Measurements from ENCODE around the gene TBK1. TPM values are rescaled to one million over a fixed set of nuclear protein-coding genes. Genes with fewer than 3 reads are reported as not detected.

The TBK1 gene
- total and polyA plus RNA-seq, 2 of the 13 experiments (the other 11 are each of a cell fraction or from before 2014, with no cell fraction given): 10.3 to 25.2 TPM

GRCh38 chr12:64451687-64452558 lies at the start of gene TBK1 (continued):
- TF ChIP-seq TMF1 (CRISPR knock-in tag; IDR thresholded peaks at IDR 0.05; ENCODE audit: low read depth): peak; percentile 71
- peak; percentile 65 for TF ChIP-seq AGO2 (optimal IDR thresholded peaks at IDR 0.05; ENCODE audit: low read depth, low read length)
- no peak for TF ChIP-seq ZNF296 (CRISPR knock-in tag; conservative IDR thresholded peaks at IDR 0.05)
- peak; percentile 75 for TF ChIP-seq ZBTB34 (CRISPR knock-in tag; IDR thresholded peaks at IDR 0.05)
- no peak for TF ChIP-seq HIC2 (CRISPR knock-in tag; IDR thresholded peaks at IDR 0.05; ENCODE audit: low read depth)
- TF ChIP-seq ZBTB25 (CRISPR knock-in tag; IDR thresholded peaks at IDR 0.05): no peak; the same call in 1 of the 2 replicates
- TF ChIP-seq ZNF292 (CRISPR knock-in tag; IDR thresholded peaks at IDR 0.05; ENCODE audit: borderline replicate concordance, low read depth): no peak
- no peak for TF ChIP-seq ZNF335 (CRISPR knock-in tag; IDR thresholded peaks at IDR 0.05)
- peak; percentile 32; the same call in 1 of the 2 replicates for TF ChIP-seq ZNF350 (CRISPR knock-in tag; IDR thresholded peaks at IDR 0.05; ENCODE audit: borderline replicate concordance, low read depth)
- TF ChIP-seq PAWR (CRISPR knock-in tag; IDR thresholded peaks at IDR 0.05; ENCODE audit: borderline replicate concordance): no peak
- TF ChIP-seq SKIL (CRISPR knock-in tag; IDR thresholded peaks at IDR 0.05; ENCODE audit: borderline replicate concordance): no peak
- TF ChIP-seq TRIM24 (CRISPR knock-in tag; IDR thresholded peaks at IDR 0.05): no peak
- TF ChIP-seq PHF20 (CRISPR knock-in tag; IDR thresholded peaks at IDR 0.05): peak; percentile 82
- TF ChIP-seq ERF (CRISPR knock-in tag; IDR thresholded peaks at IDR 0.05): no peak; the same call in none of the 2 replicates
- 0 out of 2 replicates have a peak, but pooled peaks have one; percentile 77 for TF ChIP-seq SNAPC2 (CRISPR knock-in tag; IDR thresholded peaks at IDR 0.05)
- no peak for TF ChIP-seq ZNF672 (CRISPR knock-in tag; IDR thresholded peaks at IDR 0.05)
- TF ChIP-seq KDM2A (CRISPR knock-in tag; IDR thresholded peaks at IDR 0.05; ENCODE audit: borderline replicate concordance, low read depth): peak; percentile 97
- no peak for TF ChIP-seq ZNF24 (IDR thresholded peaks at IDR 0.05)
- TF ChIP-seq JUN (CRISPR knock-in tag; IDR thresholded peaks at IDR 0.05): no peak
- TF ChIP-seq E2F1 (CRISPR knock-in tag; IDR thresholded peaks at IDR 0.05): peak; percentile 50; the same call in 1 of the 2 replicates
- 0 out of 2 replicates have a peak, but pooled peaks have one; percentile 13 for TF ChIP-seq DR1 (CRISPR knock-in tag; IDR thresholded peaks at IDR 0.05)
- TF ChIP-seq ZBTB42 (CRISPR knock-in tag; IDR thresholded peaks at IDR 0.05): no peak
